Ammon's horn (tissue), 1 donor: Measurements from ENCODE around the gene C3orf20.
"Not testable (repeated sequence)": the region's sequence is repeated elsewhere in the genome, so short reads cannot be mapped to it uniquely, and the experiment has no call there.

Experiments
- DNase-seq: peaks from one replicate; pipeline ENCODE4 v3.0.0-alpha.2; 2016; ENCODE audit warnings: low spot score

C3orf20 gene

GRCh38 chr3:14798231-14798630 is 123.3 kb downstream of the C3orf20 start:
- no peak for DNase-seq

GRCh38 chr3:14799146-14799545 is 124.2 kb downstream of the C3orf20 start:
- DNase-seq, result no peak

GRCh38 chr3:14801031-14801430 is 126.1 kb downstream of the C3orf20 start:
- DNase-seq, result no peak

- no peak for DNase-seq
Observed at GRCh38 chr3:14801668-14802380, 126.9 kb downstream of the C3orf20 start.

- no peak for DNase-seq
Observed at GRCh38 chr3:14802381-14802731, 127.4 kb downstream of the C3orf20 start.

- DNase-seq, result no peak
Observed at GRCh38 chr3:14803101-14803980, 128.4 kb downstream of the C3orf20 start.

- no peak for DNase-seq
Observed at GRCh38 chr3:14803981-14804834, 129.3 kb downstream of the C3orf20 start.

GRCh38 chr3:14804835-14805780 is 130.2 kb downstream of the C3orf20 start:
- no peak for DNase-seq

- no peak for DNase-seq
Observed at GRCh38 chr3:14805961-14806537, 131.1 kb downstream of the C3orf20 start.

- no peak for DNase-seq
Observed at GRCh38 chr3:14806641-14807263, 131.8 kb downstream of the C3orf20 start.

- no peak for DNase-seq
Observed at GRCh38 chr3:14808025-14808424, 133.1 kb downstream of the C3orf20 start.

- DNase-seq, result no peak
Observed at GRCh38 chr3:14808502-14809266, 133.7 kb downstream of the C3orf20 start.

GRCh38 chr3:14809611-14810010 is 134.7 kb downstream of the C3orf20 start:
- DNase-seq, result not testable (repeated sequence)

- DNase-seq, result no peak
Observed at GRCh38 chr3:14810070-14810791, 135.3 kb downstream of the C3orf20 start.

- DNase-seq, result no peak
Observed at GRCh38 chr3:14810801-14811661, 136.1 kb downstream of the C3orf20 start.

GRCh38 chr3:14811684-14812083 is 136.7 kb downstream of the C3orf20 start:
- no peak for DNase-seq

- DNase-seq, result no peak
Observed at GRCh38 chr3:14812196-14812790, 137.4 kb downstream of the C3orf20 start.
